Measurements from ENCODE around the gene SPOCK3.

DNA sequence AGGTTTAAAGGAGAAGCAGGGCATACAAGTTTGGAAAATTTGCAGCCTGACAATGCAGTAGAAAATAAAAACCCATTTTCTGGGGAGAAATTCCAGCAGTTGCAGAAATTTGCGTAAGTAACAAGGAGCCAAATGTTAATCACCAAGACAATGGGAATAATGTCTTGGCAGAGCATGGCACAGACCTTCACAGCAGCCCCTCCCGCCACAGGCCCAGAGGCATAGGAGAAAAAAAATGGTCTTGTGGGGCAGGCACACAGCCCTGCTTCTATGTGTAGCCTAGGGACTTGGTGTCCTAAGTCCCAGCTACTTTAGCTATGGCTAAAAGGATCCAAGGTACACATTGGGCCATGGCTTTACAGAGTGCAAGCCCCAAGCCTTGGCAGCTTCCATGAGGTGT, 65.7 kb downstream of the SPOCK3 start:
- TF ChIP-seq EP300 (IDR thresholded peaks at IDR 0.05; ENCODE audit: borderline replicate concordance) = no peak
- no peak for TF ChIP-seq REST (IDR thresholded peaks at IDR 0.05; ENCODE audit: low read depth)
- TF ChIP-seq ZBTB7A (IDR thresholded peaks at IDR 0.05; ENCODE audit: low read depth) = no peak
- no peak for TF ChIP-seq TEAD4 (IDR thresholded peaks at IDR 0.05)
- no peak for TF ChIP-seq RAD21 (IDR thresholded peaks at IDR 0.05; ENCODE audit: low read depth)
- TF ChIP-seq CEBPB (IDR thresholded peaks at IDR 0.05) = no peak
- TF ChIP-seq YY1 (IDR thresholded peaks at IDR 0.05; ENCODE audit: low read depth) = no peak
- no peak for TF ChIP-seq CREB1 (IDR thresholded peaks at IDR 0.05; ENCODE audit: low read depth)
